ENCODE results near the gene SLC24A1. TPM values are rescaled to one million over a fixed set of nuclear protein-coding genes. Genes with fewer than 3 reads are reported as not detected.
A peak's percentile ranks its signal among the peaks of the same experiment; 100 is the strongest.

SLC24A1 gene
- total and polyA plus RNA-seq, 11 donors: 0.74 to 6.3 (median 2.1) TPM

GRCh38 chr15:65584241-65584640, 37.5 kb upstream of the SLC24A1 start:
- Histone ChIP-seq H3K27me3 (no peaks in the 10 kb centered on the region), H3K27ac (peak overlapping the region in 4 of 12 donors; percentile 5 to 55 (median 35)), H3K36me3 (peaks cover 0 to 100% (median 97%) of the 10 kb centered on the region in 9 donors), H3K4me3 (no peak overlapping the region), H3K4me1 (peaks cover 0 to 12% (median 4%) of the 10 kb centered on the region in 12 donors), H3K9me3 (no peaks in the 10 kb centered on the region)
- no peak for ATAC-seq
- no peak for DNase-seq
- TF ChIP-seq CTCF (IDR thresholded peaks at IDR 0.05): no peak
- TF ChIP-seq POLR2A (IDR thresholded peaks at IDR 0.05): no peak
- intact Hi-C loops (cut with DNase I): no loop called here

GRCh38 chr15:65587094-65587493, 34.6 kb upstream of the SLC24A1 start:
- no peak overlapping the region for H3K4me3 ChIP-seq
- no peaks in the 10 kb centered on the region for H3K9me3 ChIP-seq
- H3K36me3 ChIP-seq: peaks cover 0 to 100% (median 99%) of the 10 kb centered on the region in 9 donors
- H3K27ac ChIP-seq: no peak overlapping the region
- intact Hi-C loops (cut with DNase I): no loop called here
- ATAC-seq (no peak), DNase-seq (no peak)
- peaks cover 0 to 12% (median 4%) of the 10 kb centered on the region in 12 donors for H3K4me1 ChIP-seq
- WGBS, 4 donors: 91 to 98% (median 95%) methylated on average over 1 of the region's 1 CpG
- no peaks in the 10 kb centered on the region for H3K27me3 ChIP-seq
- TF ChIP-seq CTCF (IDR thresholded peaks at IDR 0.05) (no peak), POLR2A (IDR thresholded peaks at IDR 0.05) (no peak)

GRCh38 chr15:65595960-65596359, 25.8 kb upstream of the SLC24A1 start:
- intact Hi-C loops (cut with DNase I): no loop called here
- H3K36me3 ChIP-seq: peaks cover 2 to 100% (median 92%) of the 10 kb centered on the region in 9 donors
- H3K4me3 ChIP-seq: no peak overlapping the region
- TF ChIP-seq CTCF (IDR thresholded peaks at IDR 0.05) (peak in 3 of 12 donors; percentile 15 to 26 (median 21)), POLR2A (IDR thresholded peaks at IDR 0.05) (no peak)
- no peaks in the 10 kb centered on the region for H3K27me3 ChIP-seq
- no peak overlapping the region for H3K27ac ChIP-seq
- DNase-seq: no peak
- no peaks in the 10 kb centered on the region for H3K9me3 ChIP-seq
- H3K4me1 ChIP-seq: peaks cover 0 to 6% (median 0%) of the 10 kb centered on the region in 12 donors
- WGBS, 4 donors: 79 to 84% (median 82%) methylated on average over 3 of the region's 3 CpGs
- no peak for ATAC-seq

GRCh38 chr15:65598468-65598867, 23.3 kb upstream of the SLC24A1 start:
- intact Hi-C loops (cut with DNase I): no loop called here
- ATAC-seq: no peak
- H3K9me3 ChIP-seq: no peaks in the 10 kb centered on the region
- no peak for DNase-seq
- TF ChIP-seq POLR2A (IDR thresholded peaks at IDR 0.05) (no peak), CTCF (IDR thresholded peaks at IDR 0.05) (no peak)
- no peak overlapping the region for H3K4me3 ChIP-seq
- peaks cover 0 to 6% (median 0%) of the 10 kb centered on the region in 12 donors for H3K4me1 ChIP-seq
- H3K27me3 ChIP-seq: no peaks in the 10 kb centered on the region
- H3K36me3 ChIP-seq: peaks cover 2 to 100% (median 90%) of the 10 kb centered on the region in 9 donors
- 95 to 98% (median 96%) methylated on average over 2 of the region's 2 CpGs for WGBS, 4 donors
- H3K27ac ChIP-seq: no peak overlapping the region
